HEK293 (cell line): Measurements from ENCODE around the gene B4GALNT4.

Source experiments
- BCL11B ChIP-seq: fragments of 450-650 bp; formaldehyde crosslinking; IDR thresholded peaks from 2 replicates; pipeline ENCODE4 v1.5.1; 2016; ENCODE audit warnings: low read depth, missing biosample characterization, missing genetic modification characterization
- GLI4 ChIP-seq: fragments of 450-650 bp; formaldehyde crosslinking; IDR thresholded peaks from 2 replicates; pipeline ENCODE4 v1.5.1; 2016; ENCODE audit warnings: missing biosample characterization, missing genetic modification characterization
- REPIN1 ChIP-seq: fragments of 450-650 bp; formaldehyde crosslinking; IDR thresholded peaks from 2 replicates; pipeline ENCODE4 v1.5.1; 2017; ENCODE audit warnings: missing biosample characterization, missing genetic modification characterization, low read depth
- SALL2 ChIP-seq: fragments of 450-650 bp; formaldehyde crosslinking; IDR thresholded peaks from 2 replicates; pipeline ENCODE4 v1.5.0; 2017; ENCODE audit warnings: missing biosample characterization, mild to moderate bottlenecking, missing genetic modification characterization, borderline replicate concordance
- YY2 ChIP-seq: fragments of 450-650 bp; formaldehyde crosslinking; IDR thresholded peaks from 2 replicates; pipeline ENCODE4 v1.5.1; 2016; ENCODE audit warnings: missing biosample characterization, missing genetic modification characterization
- ZBTB10 ChIP-seq: fragments of 450-650 bp; formaldehyde crosslinking; IDR thresholded peaks from 2 replicates; pipeline ENCODE4 v1.5.1; 2016; ENCODE audit warnings: missing biosample characterization, missing genetic modification characterization
- ZBTB11 ChIP-seq: fragments of 450-650 bp; formaldehyde crosslinking; conservative IDR thresholded peaks from 2 replicates; pipeline ENCODE4 v1.5.1; 2016; ENCODE audit warnings: low read depth, missing biosample characterization, missing genetic modification characterization
- ZBTB17 ChIP-seq: fragments of 450-650 bp; formaldehyde crosslinking; IDR thresholded peaks from 2 replicates; pipeline ENCODE4 v1.5.1; 2016; ENCODE audit warnings: missing biosample characterization, missing genetic modification characterization
- ZFP3 ChIP-seq: fragments of 450-650 bp; formaldehyde crosslinking; IDR thresholded peaks from 2 replicates; pipeline ENCODE4 v1.5.1; 2016; ENCODE audit warnings: low read depth, missing biosample characterization, missing genetic modification characterization
- ZIC2 ChIP-seq: fragments of 450-650 bp; formaldehyde crosslinking; IDR thresholded peaks from 2 replicates; pipeline ENCODE4 v1.5.1; 2016; ENCODE audit warnings: missing biosample characterization, missing genetic modification characterization
- ZNF148 ChIP-seq: fragments of 450-650 bp; formaldehyde crosslinking; IDR thresholded peaks from 2 replicates; pipeline ENCODE4 v1.5.0; 2017; ENCODE audit warnings: missing biosample characterization, missing genetic modification characterization, borderline replicate concordance
- ZNF302 ChIP-seq: fragments of 450-650 bp; formaldehyde crosslinking; IDR thresholded peaks from 2 replicates; pipeline ENCODE4 v1.5.1; 2016; ENCODE audit warnings: missing biosample characterization, missing genetic modification characterization, low read depth
- ZNF488 ChIP-seq: fragments of 450-650 bp; formaldehyde crosslinking; IDR thresholded peaks from 2 replicates; pipeline ENCODE4 v1.5.1; 2016; ENCODE audit warnings: missing biosample characterization, missing genetic modification characterization
- ZNF514 ChIP-seq: fragments of 450-650 bp; formaldehyde crosslinking; IDR thresholded peaks from 2 replicates; pipeline ENCODE4 v1.5.1; 2016; ENCODE audit warnings: missing biosample characterization, missing genetic modification characterization
- ZNF518A ChIP-seq: fragments of 450-650 bp; formaldehyde crosslinking; conservative IDR thresholded peaks from 2 replicates; pipeline ENCODE4 v1.5.1; 2016; ENCODE audit warnings: low read depth, missing biosample characterization, missing genetic modification characterization
- ZNF555 ChIP-seq: fragments of 450-650 bp; formaldehyde crosslinking; conservative IDR thresholded peaks from 2 replicates; pipeline ENCODE4 v1.5.1; 2017; ENCODE audit warnings: missing biosample characterization, mild to moderate bottlenecking, missing genetic modification characterization, inconsistent platforms
- ZNF585B ChIP-seq: fragments of 450-650 bp; formaldehyde crosslinking; IDR thresholded peaks from 2 replicates; pipeline ENCODE4 v1.5.1; 2016; ENCODE audit warnings: missing biosample characterization, missing genetic modification characterization
- ZNF837 ChIP-seq: fragments of 450-650 bp; formaldehyde crosslinking; IDR thresholded peaks from 2 replicates; pipeline ENCODE4 v1.5.1; 2016; ENCODE audit warnings: missing biosample characterization, missing genetic modification characterization
- ZSCAN18 ChIP-seq: fragments of 450-650 bp; formaldehyde crosslinking; IDR thresholded peaks from 2 replicates; pipeline ENCODE4 v1.5.1; 2016; ENCODE audit warnings: missing biosample characterization, missing genetic modification characterization

Gene B4GALNT4

GRCh38 chr11:416757-417621, 47.7 kb downstream of the B4GALNT4 start (continued):
- TF ChIP-seq YY2 (tag by site-specific recombination) (no peak), ZFP3 (tag by site-specific recombination) (no peak), ZBTB10 (tag by site-specific recombination) (no peak), ZBTB11 (tag by site-specific recombination) (no peak), ZSCAN18 (tag by site-specific recombination) (no peak), ZNF302 (no peak), ZNF585B (tag by site-specific recombination) (no peak), BCL11B (tag by site-specific recombination) (no peak), ZNF837 (tag by site-specific recombination) (no peak), ZNF148 (no peak), GLI4 (tag by site-specific recombination) (no peak), ZIC2 (tag by site-specific recombination) (no peak), ZNF555 (tag by site-specific recombination) (no peak), ZNF514 (tag by site-specific recombination) (no peak), ZNF488 (no peak), ZNF518A (tag by site-specific recombination) (no peak), REPIN1 (tag by site-specific recombination) (no peak), SALL2 (tag by site-specific recombination) (no peak), ZBTB17 (tag by site-specific recombination) (no peak)
